Measurements from ENCODE around the gene RETREG3. TPM values are rescaled to one million over a fixed set of nuclear protein-coding genes. Genes with fewer than 3 reads are reported as not detected.

RETREG3 gene
- total and polyA plus RNA-seq, 9 of the 15 experiments (the other 6 are each of a cell fraction or from before 2014, with no cell fraction given): 4.1 to 39.0 (median 16.9) TPM

- TF ChIP-seq ZBTB5 (IDR thresholded peaks at IDR 0.05) (no peak), ZSCAN29 (IDR thresholded peaks at IDR 0.05) (no peak), ZNF644 (tag; IDR thresholded peaks at IDR 0.05; ENCODE audit: low read depth) (no peak), E2F6 (IDR thresholded peaks at IDR 0.05; ENCODE audit: borderline replicate concordance in 1 of 2, extremely low read depth in 1 of 2, insufficient read depth in 1 of 2, insufficient read length in 1 of 2, low read depth in 1 of 2, low read length in 1 of 2, poor library complexity in 1 of 2, severe bottlenecking in 1 of 2) (peak; percentile 25 to 67), MAZ (CRISPR knock-in tag; conservative IDR thresholded peaks at IDR 0.05 in 1 of 2, IDR thresholded peaks at IDR 0.05 in 1 of 2) (0 out of 4 replicates have a peak, but pooled peaks of 1 of the 2 experiments have one; percentile 44), HNRNPLL (IDR thresholded peaks at IDR 0.05; ENCODE audit: low read depth, low read length, poor library complexity, severe bottlenecking) (peak; percentile 29), HMGXB4 (CRISPR knock-in tag; IDR thresholded peaks at IDR 0.05) (peak; percentile 29; the same call in 1 of the 2 replicates), GABPB1 (CRISPR knock-in tag; IDR thresholded peaks at IDR 0.05) (peak; percentile 86), CEBPZ (IDR thresholded peaks at IDR 0.05; ENCODE audit: borderline replicate concordance, low read depth, low read length) (no peak), NR2C1 (IDR thresholded peaks at IDR 0.05) (no peak), NR2C1 (tag; IDR thresholded peaks at IDR 0.05) (no peak), ZNF780A (CRISPR knock-in tag; IDR thresholded peaks at IDR 0.05) (no peak), BHLHE40 (IDR thresholded peaks at IDR 0.05; ENCODE audit: low read length) (peak; percentile 63; the same call in 1 of the 2 replicates), FOXO4 (CRISPR knock-in tag; IDR thresholded peaks at IDR 0.05) (no peak), KAT2B (IDR thresholded peaks at IDR 0.05; ENCODE audit: low read depth, low read length) (no peak), USF2 (CRISPR knock-in tag; IDR thresholded peaks at IDR 0.05) (peak; percentile 100)
These were observed 42.1 kb downstream of the RETREG3 start, which contains the start of gene MLX (continued) for GRCh38 chr17:42566883-42567573.
